ENCODE results near the gene PCDHB9.

DNA sequence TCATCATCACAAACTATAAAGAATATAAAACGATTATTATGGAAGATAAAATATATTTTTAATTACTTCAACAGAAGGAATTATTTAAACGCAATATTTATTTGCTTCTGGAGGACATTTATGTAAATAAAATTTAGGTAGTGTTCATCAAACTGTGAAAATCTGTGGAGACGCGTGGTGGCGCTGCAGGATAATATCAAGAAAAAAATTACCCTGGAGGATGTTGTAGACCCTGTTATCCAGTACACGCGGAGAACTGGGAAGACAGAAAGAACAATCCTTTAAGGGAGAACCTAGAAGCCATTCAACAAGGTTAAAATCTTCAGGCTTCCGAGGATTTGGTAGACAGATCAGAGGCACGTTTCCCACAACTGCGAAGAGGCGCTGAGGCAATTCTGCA lies 21.5 kb downstream of the PCDHB9 start, which contains the start of gene PCDHB12:
- no peak for TF ChIP-seq POLR2A (IDR thresholded peaks at IDR 0.05; ENCODE audit: low read depth)
- TF ChIP-seq, protein P1, sequence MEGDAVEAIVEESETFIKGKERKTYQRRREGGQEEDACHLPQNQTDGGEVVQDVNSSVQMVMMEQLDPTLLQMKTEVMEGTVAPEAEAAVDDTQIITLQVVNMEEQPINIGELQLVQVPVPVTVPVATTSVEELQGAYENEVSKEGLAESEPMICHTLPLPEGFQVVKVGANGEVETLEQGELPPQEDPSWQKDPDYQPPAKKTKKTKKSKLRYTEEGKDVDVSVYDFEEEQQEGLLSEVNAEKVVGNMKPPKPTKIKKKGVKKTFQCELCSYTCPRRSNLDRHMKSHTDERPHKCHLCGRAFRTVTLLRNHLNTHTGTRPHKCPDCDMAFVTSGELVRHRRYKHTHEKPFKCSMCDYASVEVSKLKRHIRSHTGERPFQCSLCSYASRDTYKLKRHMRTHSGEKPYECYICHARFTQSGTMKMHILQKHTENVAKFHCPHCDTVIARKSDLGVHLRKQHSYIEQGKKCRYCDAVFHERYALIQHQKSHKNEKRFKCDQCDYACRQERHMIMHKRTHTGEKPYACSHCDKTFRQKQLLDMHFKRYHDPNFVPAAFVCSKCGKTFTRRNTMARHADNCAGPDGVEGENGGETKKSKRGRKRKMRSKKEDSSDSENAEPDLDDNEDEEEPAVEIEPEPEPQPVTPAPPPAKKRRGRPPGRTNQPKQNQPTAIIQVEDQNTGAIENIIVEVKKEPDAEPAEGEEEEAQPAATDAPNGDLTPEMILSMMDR (IDR thresholded peaks at IDR 0.05), result peak; percentile 6 to 24 (median 17)
